ENCODE measurements around the gene TBC1D5. TPM values are rescaled to one million over a fixed set of nuclear protein-coding genes. Genes with fewer than 3 reads are reported as not detected.

The TBC1D5 gene
- total and polyA plus RNA-seq, 2 of the 8 experiments (the other 6 are each of a cell fraction or from before 2014, with no cell fraction given) = 11.0 to 22.9 TPM

DNA sequence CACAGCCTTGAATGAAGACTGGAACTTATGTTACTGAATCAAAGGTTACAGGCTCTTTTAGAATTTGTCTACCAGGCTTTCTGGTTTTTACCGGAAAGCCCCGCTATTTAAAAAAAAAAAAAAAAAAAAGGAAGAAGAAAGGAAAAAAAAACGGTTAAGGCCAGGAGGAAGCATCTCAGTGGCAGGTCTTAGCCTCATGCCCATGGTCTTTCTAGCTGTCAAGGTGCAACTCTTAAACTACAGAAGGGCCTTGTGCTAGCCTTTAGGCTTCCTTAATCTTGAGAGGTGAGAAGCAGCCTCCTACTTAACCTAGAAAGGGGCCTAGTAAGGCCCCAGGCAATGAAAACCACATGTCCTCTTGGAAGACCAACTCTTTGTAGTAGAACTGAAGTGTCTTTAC is 77.5 kb downstream of the TBC1D5 start (continued):
- TF ChIP-seq HDAC2 (IDR thresholded peaks at IDR 0.05; ENCODE audit: borderline replicate concordance in 1 of 2, low read depth in 2 of 2, low read length in 2 of 2) (no peak), ZNF274 (IDR thresholded peaks at IDR 0.05; ENCODE audit: borderline replicate concordance, extremely low read depth, low read length) (no peak), TAF7 (optimal IDR thresholded peaks at IDR 0.05; ENCODE audit: borderline replicate concordance, low read depth, low read length) (no peak), RFX5 (IDR thresholded peaks at IDR 0.05; ENCODE audit: borderline replicate concordance, low read depth, low read length) (no peak), CREB1 (IDR thresholded peaks at IDR 0.05) (no peak), RNF2 (IDR thresholded peaks at IDR 0.05; ENCODE audit: borderline replicate concordance, low read depth, low read length, missing control alignments, poor library complexity, severe bottlenecking) (no peak), GABPA (IDR thresholded peaks at IDR 0.05; ENCODE audit: borderline replicate concordance, insufficient read depth, low read length) (no peak)
- TF ChIP-seq, protein P1, sequence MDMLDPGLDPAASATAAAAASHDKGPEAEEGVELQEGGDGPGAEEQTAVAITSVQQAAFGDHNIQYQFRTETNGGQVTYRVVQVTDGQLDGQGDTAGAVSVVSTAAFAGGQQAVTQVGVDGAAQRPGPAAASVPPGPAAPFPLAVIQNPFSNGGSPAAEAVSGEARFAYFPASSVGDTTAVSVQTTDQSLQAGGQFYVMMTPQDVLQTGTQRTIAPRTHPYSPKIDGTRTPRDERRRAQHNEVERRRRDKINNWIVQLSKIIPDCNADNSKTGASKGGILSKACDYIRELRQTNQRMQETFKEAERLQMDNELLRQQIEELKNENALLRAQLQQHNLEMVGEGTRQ (IDR thresholded peaks at IDR 0.05; ENCODE audit: low read length) = no peak
